Chondrocyte (in vitro differentiated cells): ENCODE results near the gene TMEM74B. TPM values are rescaled to one million over a fixed set of nuclear protein-coding genes. Genes with fewer than 3 reads are reported as not detected.

Experiments used
- DNase-seq: peaks from one replicate; pipeline ENCODE4 v3.0.0; 2021; ENCODE audit warnings: mixed read lengths, low spot score
- H3K27ac Mint-ChIP-seq: one replicate; pipeline ENCODE4 v1.8.0; 2021; ENCODE audit warnings: mild to moderate bottlenecking, moderate library complexity, mixed read lengths; ENCODE audit not compliant: unreplicated experiment
- H3K27me3 Mint-ChIP-seq: 2 replicates; pipeline ENCODE4 v1.8.0; 2021; ENCODE audit warnings: low read depth, mixed read lengths
- H3K36me3 Mint-ChIP-seq: 2 replicates; pipeline ENCODE4 v1.8.0; 2021; ENCODE audit warnings: low read depth, mixed read lengths
- H3K4me1 Mint-ChIP-seq: 2 replicates; pipeline ENCODE4 v1.8.0; 2021; ENCODE audit warnings: low read depth, mild to moderate bottlenecking, mixed read lengths
- H3K4me3 Mint-ChIP-seq: one replicate; pipeline ENCODE4 v1.8.0; 2021; ENCODE audit warnings: mild to moderate bottlenecking, moderate library complexity, mixed read lengths; ENCODE audit not compliant: unreplicated experiment
- H3K9me3 Mint-ChIP-seq: 2 replicates; pipeline ENCODE4 v1.8.0; 2021; ENCODE audit warnings: low read depth, mixed read lengths
- total RNA-seq: library from RNA; stranded (reverse); gene quantifications from 3 replicates; pipeline ENCODE4 v1.2.1, GENCODE V29; 2021
- TF ChIP-seq, protein P1 (sequence below): fragments of 200-600 bp; sonication (generic); IDR thresholded peaks from 2 replicates; pipeline ENCODE4 v1.5.0; 2021; ENCODE audit warnings: antibody characterized with exemption, mild to moderate bottlenecking, moderate library complexity

The TMEM74B gene
- total RNA-seq, 1 donor from 2014 or later: 0.65 TPM

DNA sequence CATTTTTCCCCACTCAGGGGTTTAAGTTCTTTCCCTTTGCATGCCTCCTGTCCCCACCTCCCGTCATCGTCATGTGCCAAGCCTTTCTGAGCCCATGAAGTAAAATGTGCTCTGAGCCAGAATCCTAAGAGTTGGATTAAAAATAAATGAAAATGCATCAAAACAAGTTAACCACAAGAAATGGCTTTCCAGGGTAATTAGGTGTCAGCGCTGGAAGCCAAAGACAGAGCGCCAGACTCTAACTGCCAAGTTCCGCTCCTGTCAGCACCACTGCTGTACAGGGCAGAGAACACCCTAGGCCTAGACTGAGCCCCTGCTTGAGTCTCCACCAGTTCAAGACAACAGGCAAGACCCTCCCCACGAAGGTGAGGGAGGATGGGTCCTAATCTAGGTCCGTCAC lies 13.0 kb upstream of the TMEM74B start:
- Mint-ChIP-seq H3K27ac (no peak overlapping the region), H3K36me3 (no peaks in the 10 kb centered on the region), H3K4me1 (no peaks in the 10 kb centered on the region), H3K4me3 (no peak overlapping the region), H3K9me3 (no peaks in the 10 kb centered on the region), H3K27me3 (peaks cover 27% of the 10 kb centered on the region)
- TF ChIP-seq, protein P1, sequence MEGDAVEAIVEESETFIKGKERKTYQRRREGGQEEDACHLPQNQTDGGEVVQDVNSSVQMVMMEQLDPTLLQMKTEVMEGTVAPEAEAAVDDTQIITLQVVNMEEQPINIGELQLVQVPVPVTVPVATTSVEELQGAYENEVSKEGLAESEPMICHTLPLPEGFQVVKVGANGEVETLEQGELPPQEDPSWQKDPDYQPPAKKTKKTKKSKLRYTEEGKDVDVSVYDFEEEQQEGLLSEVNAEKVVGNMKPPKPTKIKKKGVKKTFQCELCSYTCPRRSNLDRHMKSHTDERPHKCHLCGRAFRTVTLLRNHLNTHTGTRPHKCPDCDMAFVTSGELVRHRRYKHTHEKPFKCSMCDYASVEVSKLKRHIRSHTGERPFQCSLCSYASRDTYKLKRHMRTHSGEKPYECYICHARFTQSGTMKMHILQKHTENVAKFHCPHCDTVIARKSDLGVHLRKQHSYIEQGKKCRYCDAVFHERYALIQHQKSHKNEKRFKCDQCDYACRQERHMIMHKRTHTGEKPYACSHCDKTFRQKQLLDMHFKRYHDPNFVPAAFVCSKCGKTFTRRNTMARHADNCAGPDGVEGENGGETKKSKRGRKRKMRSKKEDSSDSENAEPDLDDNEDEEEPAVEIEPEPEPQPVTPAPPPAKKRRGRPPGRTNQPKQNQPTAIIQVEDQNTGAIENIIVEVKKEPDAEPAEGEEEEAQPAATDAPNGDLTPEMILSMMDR: no peak
- no peak for DNase-seq

DNA sequence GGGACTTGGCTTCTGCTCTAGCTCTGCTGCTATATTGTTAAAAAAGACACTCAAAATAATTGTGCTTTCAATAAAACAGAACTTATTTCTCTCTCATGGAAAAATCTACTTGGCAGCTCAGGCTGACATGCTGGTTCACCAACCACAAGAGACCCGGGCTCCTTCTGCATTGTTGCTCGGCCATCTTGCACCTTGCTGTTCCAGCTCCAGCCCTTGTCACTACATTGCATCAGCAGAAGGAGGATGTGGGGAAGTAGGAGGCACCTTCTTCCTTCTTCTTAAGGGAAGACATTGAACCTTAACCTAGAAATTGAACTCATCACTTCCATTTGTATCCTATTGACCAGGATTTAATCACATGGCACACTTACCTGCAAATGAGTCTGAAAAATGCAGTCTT lies 11.9 kb upstream of the TMEM74B start:
- peaks cover 28% of the 10 kb centered on the region for H3K27me3 Mint-ChIP-seq
- TF ChIP-seq, protein P1: no peak

DNA sequence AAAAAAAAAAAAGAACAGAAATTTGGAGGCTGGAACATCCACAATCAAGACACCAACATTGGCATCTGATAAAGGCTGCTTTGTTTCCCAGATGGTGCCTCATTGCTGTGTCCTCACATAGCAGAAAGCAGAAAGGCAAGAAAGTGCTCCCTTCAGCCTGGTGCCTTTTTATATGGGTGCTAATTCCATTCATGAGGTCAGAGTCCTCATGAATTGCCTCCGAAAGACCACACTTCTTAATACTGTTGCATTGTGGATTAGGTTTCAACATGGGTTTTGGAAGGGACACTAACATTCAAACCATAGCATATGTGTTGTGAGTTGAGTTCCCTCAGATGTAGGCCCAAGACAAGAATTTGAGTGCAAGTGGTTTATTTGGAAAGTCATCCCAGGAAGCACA lies 10.4 kb upstream of the TMEM74B start:
- DNase-seq: no peak
- Mint-ChIP-seq H3K27ac (no peak overlapping the region), H3K9me3 (no peaks in the 10 kb centered on the region), H3K4me3 (no peak overlapping the region), H3K27me3 (peaks cover 37% of the 10 kb centered on the region), H3K4me1 (no peaks in the 10 kb centered on the region), H3K36me3 (no peaks in the 10 kb centered on the region)
- TF ChIP-seq, protein P1: no peak

More for the DNA sequence above, 11.9 kb upstream of the TMEM74B start:
- H3K4me1 Mint-ChIP-seq: no peaks in the 10 kb centered on the region
- H3K36me3 Mint-ChIP-seq: no peaks in the 10 kb centered on the region
- no peak overlapping the region for H3K4me3 Mint-ChIP-seq
- no peak overlapping the region for H3K27ac Mint-ChIP-seq
- H3K9me3 Mint-ChIP-seq: no peaks in the 10 kb centered on the region
- DNase-seq: no peak

DNA sequence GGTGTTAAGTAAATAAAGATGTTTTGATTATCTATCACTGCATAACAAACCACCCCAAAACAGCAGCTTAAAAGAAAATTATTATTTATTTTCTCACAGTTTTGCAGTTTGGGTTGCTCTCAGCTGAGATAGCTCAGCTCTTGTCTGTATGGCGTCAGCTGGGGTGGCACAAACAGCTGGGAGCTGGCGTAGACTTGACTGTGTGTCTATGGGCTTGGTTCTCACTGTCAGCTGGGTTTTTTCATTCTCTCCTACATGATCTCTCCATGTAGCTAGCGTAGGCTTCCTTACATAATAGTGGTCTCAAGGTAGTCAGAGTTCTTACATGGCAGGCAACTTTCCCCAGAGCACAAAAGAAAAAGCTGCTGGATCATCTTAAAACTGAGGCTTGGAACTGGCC lies 6.5 kb upstream of the TMEM74B start:
- Mint-ChIP-seq H3K4me3 (no peak overlapping the region), H3K27ac (no peak overlapping the region), H3K9me3 (no peaks in the 10 kb centered on the region), H3K36me3 (no peaks in the 10 kb centered on the region), H3K27me3 (peaks cover 41% of the 10 kb centered on the region), H3K4me1 (no peaks in the 10 kb centered on the region)
- DNase-seq: no peak
- TF ChIP-seq, protein P1: no peak

DNA sequence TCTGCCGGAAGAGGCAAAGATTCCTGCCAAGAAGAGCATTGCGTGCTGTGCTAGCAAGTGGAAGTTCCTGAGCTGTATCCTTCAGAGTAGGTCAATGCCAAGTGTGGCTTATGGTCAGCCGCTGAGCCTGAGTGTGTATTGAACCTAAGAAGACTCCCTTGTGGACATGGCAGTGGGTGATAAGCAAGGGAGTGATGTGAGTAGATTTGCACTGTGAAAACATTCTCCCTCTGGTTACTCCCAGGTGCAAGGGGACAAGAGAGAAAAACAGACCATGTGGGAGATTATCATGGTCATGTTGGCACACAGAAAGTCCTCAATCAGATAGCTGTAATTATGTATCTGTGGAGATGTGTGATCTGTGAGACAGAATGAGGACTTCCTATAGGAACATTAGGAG lies 6.1 kb upstream of the TMEM74B start:
- H3K4me3 Mint-ChIP-seq: no peak overlapping the region
- H3K9me3 Mint-ChIP-seq: no peaks in the 10 kb centered on the region
- TF ChIP-seq, protein P1: no peak
- no peaks in the 10 kb centered on the region for H3K36me3 Mint-ChIP-seq
- H3K27ac Mint-ChIP-seq: no peak overlapping the region
- no peak for DNase-seq
- peaks cover 2% of the 10 kb centered on the region for H3K4me1 Mint-ChIP-seq
- peaks cover 41% of the 10 kb centered on the region for H3K27me3 Mint-ChIP-seq
